Activated CD4-positive, alpha-beta T cell treated with anti-CD3 and anti-CD28 coated beads, Interleukin-2, Interleukin-4, amounts not matched to agents 100 ng/mL and 50 ng/mL, durations not matched to agents 16 hours and 8 hours (primary cell): ENCODE results near the gene ZNG1F.
A peak's percentile ranks its signal among the peaks of the same experiment; 100 is the strongest.
"Not testable (repeated sequence)": the region's sequence is repeated elsewhere in the genome, so short reads cannot be mapped to it uniquely, and the experiment has no call there.

Source experiments
- DNase-seq: peaks from one replicate; pipeline ENCODE4 v3.0.0-alpha.2; 2020; ENCODE audit warnings: low spot score

Gene ZNG1F

GRCh38 chr9:41123396-41123795 is 65.7 kb downstream of the ZNG1F start:
- DNase-seq, result not testable (repeated sequence)

GRCh38 chr9:41120696-41121095 is 68.4 kb downstream of the ZNG1F start:
- DNase-seq, result not testable (repeated sequence)

GRCh38 chr9:41119719-41120118 is 69.4 kb downstream of the ZNG1F start:
- DNase-seq, result not testable (repeated sequence)

GRCh38 chr9:41119311-41119710 is 69.8 kb downstream of the ZNG1F start:
- not testable (repeated sequence) for DNase-seq

- not testable (repeated sequence) for DNase-seq
These were observed 75.8 kb downstream of the ZNG1F start for GRCh38 chr9:41113348-41113747.

- DNase-seq, result not testable (repeated sequence)
These were observed 77.7 kb downstream of the ZNG1F start for GRCh38 chr9:41111414-41111813.

- not testable (repeated sequence) for DNase-seq
These were observed 78.2 kb downstream of the ZNG1F start for GRCh38 chr9:41110913-41111312.

- not testable (repeated sequence) for DNase-seq
These were observed 79.9 kb downstream of the ZNG1F start for GRCh38 chr9:41109253-41109652.

- not testable (repeated sequence) for DNase-seq
These were observed 80.3 kb downstream of the ZNG1F start for GRCh38 chr9:41108816-41109215.

GRCh38 chr9:41106472-41107116 is 82.5 kb downstream of the ZNG1F start:
- not testable (repeated sequence) for DNase-seq

- not testable (repeated sequence) for DNase-seq
These were observed 83.4 kb downstream of the ZNG1F start for GRCh38 chr9:41105557-41106253.

GRCh38 chr9:41104542-41104941 is 84.6 kb downstream of the ZNG1F start:
- DNase-seq, result not testable (repeated sequence)

GRCh38 chr9:41100508-41100907 is 88.6 kb downstream of the ZNG1F start:
- not testable (repeated sequence) for DNase-seq

GRCh38 chr9:41098759-41099158 is 90.4 kb downstream of the ZNG1F start:
- DNase-seq, result peak; percentile 11

- not testable (repeated sequence) for DNase-seq
These were observed 94.1 kb downstream of the ZNG1F start for GRCh38 chr9:41095060-41095459.

- DNase-seq, result not testable (repeated sequence)
These were observed 94.9 kb downstream of the ZNG1F start for GRCh38 chr9:41094010-41094773.

GRCh38 chr9:41090922-41091321 is 98.2 kb downstream of the ZNG1F start:
- DNase-seq, result not testable (repeated sequence)

GRCh38 chr9:41090386-41090785 is 98.7 kb downstream of the ZNG1F start:
- DNase-seq, result not testable (repeated sequence)

GRCh38 chr9:41088450-41089059 is 100.6 kb downstream of the ZNG1F start:
- not testable (repeated sequence) for DNase-seq

- DNase-seq, result not testable (repeated sequence)
These were observed 101.2 kb downstream of the ZNG1F start for GRCh38 chr9:41087929-41088328.

- DNase-seq, result not testable (repeated sequence)
These were observed 101.8 kb downstream of the ZNG1F start for GRCh38 chr9:41087157-41087780.

- DNase-seq, result not testable (repeated sequence)
These were observed 102.4 kb downstream of the ZNG1F start for GRCh38 chr9:41086685-41087084.
